Measurements from ENCODE around the gene SFMBT2. TPM values are rescaled to one million over a fixed set of nuclear protein-coding genes. Genes with fewer than 3 reads are reported as not detected.
"Not testable (repeated sequence)": the region's sequence is repeated elsewhere in the genome, so short reads cannot be mapped to it uniquely, and the experiment has no call there.

SFMBT2 gene
- total RNA-seq, 1 donor from 2014 or later, result 14.2 TPM

DNA sequence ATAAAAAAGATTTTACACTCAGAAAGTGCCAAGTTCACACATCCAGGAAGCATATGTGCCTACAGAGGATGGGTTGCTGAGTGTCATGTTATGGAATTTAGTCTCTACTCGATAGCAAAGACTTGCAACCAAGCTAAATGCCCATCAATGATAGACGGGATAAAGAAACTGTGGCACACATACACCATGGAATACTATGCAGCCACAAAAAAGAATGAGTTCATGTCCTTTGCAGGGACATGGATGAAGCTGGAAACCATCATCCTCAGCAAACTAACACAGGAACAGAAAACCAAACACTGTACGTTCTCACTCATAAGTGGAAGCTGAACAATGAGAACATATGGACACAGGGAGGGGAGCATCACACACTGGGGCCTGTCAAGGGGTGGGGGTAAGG lies 198.1 kb downstream of the SFMBT2 start:
- DNase-seq (ENCODE audit: low spot score); intact Hi-C loops (cut with DNase I): not testable (repeated sequence)

DNA sequence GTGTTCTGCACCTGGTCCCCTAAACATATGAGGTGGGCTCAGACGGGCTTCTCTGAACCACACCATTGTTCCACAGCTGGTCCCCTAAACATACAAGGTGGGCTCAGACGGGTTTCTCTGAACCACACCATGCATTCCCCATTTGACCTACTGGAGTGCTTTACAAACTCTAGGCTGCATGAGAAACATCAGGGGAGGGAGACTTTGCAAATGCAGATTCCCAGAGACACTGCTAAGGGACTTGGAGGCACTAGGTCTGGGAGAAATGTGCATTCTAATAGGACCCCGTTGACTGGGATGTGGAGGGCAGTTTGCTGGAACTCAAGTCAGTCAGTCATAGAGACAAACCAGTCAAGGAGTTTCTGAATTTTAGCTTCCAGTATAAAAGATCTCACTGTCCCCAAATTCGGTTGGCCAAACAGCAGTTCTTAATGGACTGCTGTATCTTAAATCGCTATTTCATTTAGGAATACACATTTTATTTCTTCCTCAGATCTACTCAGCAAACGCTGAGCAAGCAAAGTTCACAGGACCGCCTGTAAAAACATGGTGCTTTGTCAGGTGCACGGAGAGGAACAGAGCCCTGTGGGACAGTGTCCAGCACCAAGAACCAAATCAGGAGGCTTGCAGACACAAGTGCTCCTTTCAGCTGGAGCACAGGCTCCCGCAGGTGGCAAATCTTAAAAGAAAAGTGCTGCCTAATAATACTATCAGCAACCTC lies 198.8 kb downstream of the SFMBT2 start:
- intact Hi-C loops (cut with DNase I), result no loop called here
- no peak for DNase-seq (ENCODE audit: low spot score)

DNA sequence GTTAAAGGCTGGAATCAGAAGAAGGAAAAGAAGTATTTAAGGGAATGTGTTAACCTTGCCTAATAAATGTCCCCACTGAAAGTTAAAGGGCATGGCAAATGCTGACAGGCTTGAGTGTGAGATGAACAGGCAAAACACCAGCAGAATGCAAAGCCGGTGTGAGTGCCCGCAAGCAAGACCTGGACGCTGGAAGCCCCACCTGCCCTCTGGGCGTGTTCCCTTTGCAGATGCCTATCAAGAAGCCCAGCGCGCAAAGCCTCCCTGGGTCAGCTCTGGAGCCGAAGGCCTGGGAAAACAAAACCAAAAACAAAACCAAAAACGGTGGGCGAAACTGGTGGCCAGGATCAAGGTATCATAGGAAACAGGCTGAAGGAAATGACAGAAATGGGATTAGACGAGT lies 200.3 kb downstream of the SFMBT2 start:
- intact Hi-C loops (cut with DNase I), result no loop called here
- no peak for DNase-seq (ENCODE audit: low spot score)

DNA sequence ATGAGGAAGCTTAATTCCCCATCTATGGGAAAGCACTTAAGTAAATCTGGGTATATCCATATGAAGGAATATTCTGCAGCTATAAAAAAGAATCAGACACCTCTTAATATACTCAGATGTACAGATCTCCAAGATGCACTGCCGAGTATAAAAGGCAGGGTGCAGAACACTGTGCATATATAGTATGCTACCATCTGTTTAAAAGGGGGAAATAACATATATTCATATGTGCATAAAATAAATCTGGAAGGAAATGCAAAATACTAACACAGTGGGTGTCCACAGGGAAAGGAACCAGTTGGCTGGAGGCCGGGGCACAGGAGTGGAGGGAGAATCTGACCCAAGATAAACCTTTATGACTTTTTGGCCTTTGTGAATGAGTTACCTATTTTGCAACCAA lies 201.4 kb downstream of the SFMBT2 start:
- intact Hi-C loops (cut with DNase I), result no loop called here
- no peak for DNase-seq (ENCODE audit: low spot score)

DNA sequence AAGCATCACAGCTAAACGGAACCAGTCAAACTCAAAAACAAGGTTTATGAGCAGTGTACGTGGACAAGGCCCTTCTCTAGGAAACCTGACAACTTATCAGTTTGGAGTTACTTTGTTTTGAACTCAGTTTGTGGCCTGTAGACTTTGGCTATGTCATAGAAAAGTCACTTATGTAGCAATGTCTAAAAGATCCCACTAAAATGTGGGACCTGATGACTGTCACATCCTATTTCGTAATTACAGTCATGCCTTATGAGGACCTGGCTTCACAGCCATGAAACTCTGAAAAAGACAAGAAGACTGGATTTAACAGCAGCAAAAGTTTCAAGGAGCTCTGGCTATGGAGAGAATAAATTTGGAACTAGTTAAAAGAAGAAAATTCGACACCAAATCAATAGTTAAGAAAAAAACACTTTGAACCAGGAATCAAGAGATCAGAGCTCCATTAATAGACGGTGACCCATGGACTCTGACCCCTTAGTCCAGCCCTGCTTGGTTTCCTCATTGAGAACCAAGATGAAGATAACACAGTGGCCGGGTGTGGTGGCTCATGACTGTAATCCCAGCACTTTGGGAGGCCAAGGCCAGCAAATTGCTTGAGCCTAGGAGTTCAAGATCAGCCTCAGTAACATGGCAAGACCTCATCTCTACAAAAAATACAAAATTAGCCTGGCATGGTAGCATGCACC lies 204.3 kb downstream of the SFMBT2 start:
- intact Hi-C loops (cut with DNase I), result no loop called here
- no peak for DNase-seq (ENCODE audit: low spot score)

DNA sequence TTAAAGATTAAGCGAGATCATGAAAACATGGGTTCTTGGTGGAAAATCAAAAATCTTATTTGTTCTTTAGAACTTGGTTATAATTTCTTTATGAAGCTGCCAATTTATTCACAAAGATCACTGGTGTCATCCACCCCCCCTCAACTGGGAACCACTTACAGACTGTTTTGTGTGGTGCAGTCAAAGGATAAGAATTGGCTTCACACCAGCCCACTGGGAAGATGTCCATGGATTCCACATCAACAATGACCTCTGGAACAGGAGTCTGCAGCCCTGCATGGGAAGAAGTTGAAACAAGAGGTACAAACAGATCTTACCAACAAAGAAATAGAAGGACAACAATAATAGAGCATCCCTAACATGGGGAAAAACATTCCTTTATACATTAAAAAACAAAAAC lies 205.2 kb downstream of the SFMBT2 start:
- no peak for DNase-seq (ENCODE audit: low spot score)
- intact Hi-C loops (cut with DNase I), result no loop called here

DNA sequence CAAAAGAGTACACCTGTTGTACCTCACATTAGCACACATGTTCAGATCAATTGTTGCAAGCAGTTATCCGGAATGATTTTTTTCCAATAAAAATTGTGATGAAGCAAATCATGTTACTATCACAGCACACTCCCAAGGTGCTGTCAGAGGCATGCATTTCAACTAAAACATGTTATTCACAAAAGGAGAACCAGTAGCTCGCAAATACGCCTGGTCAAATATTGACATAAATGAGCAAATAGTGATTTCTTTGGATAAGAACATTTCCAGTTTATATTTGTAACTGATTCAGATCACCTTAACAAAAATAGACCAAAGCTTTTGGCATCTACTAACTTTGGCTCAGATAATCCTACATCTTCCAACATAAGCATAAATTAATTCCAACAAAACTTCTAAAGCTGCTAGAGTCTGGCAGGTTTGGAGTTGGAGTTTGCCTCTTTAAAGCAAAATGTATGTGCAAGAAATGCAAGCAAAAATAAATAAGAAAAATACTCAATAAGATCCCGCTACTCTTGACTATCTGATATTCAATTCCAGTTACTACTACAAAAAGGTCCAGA lies 208.0 kb downstream of the SFMBT2 start:
- intact Hi-C loops (cut with DNase I), result no loop called here
- no peak for DNase-seq (ENCODE audit: low spot score)

DNA sequence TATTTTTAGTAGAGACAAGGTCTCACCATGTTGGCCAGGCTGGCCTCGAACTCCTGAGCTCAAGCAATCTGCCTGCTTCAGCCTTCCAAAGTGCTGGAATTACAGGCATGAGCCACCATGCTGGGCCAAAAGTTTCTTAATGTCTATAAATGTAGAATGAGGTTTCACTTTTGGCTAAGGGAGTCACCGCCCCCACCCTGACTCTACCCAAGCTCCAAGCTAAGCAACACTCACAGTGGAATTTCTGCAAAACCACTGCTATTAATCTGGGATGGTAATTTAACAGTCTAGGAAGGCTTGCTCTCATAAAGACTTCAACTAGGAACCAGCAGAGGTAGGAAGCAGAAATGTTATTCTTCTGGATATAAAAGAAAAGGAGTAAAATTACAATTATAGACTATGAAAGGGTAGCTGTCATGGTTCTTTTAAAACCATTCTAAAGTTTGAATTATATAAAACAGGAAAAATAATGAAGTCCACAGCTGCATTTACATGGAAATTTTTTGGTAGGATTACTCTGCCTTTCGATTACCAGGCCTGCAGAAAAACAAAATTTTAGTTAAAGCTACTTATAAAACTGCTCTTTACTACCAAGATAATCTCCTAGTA lies 211.6 kb downstream of the SFMBT2 start:
- intact Hi-C loops (cut with DNase I), result no loop called here
- DNase-seq (ENCODE audit: low spot score), result no peak

DNA sequence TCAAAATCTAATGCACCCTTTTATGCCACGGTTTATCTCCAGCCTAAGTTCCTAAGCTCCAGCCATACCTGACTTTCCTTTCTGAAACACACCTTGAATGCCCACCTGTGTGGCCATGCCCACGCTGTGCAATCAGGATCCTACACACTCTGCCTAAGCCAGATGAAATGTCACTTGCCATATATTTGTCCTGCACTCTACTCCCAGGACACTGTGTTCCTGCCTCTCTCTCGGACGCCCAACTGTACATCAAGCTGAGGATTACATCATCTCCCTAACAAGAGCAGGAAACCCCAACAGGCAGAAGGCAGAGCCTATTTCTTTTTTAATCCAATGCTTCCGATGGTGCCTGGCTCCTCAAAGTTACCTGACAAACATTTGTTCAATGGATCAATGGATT lies 214.6 kb downstream of the SFMBT2 start:
- no peak for DNase-seq (ENCODE audit: low spot score)
- intact Hi-C loops (cut with DNase I), result no loop called here

DNA sequence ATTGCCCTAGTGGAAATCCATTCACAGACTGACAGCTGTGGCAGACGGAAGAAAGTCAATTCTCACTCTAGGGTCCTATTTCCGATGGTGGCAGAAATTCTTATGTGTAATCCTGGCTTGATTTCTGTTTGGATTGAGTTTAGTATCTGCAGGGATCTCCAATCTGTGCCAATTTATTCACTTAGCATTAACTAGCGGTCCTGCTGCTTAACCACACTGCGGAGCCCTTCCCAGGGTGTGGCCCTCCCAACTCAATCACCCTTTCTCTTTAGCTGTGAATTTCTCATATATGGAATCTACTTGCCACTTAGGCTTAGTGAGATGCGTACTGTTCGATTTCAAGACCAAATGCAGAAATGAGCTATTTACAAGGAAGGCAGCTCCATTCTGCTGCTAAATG lies 215.7 kb downstream of the SFMBT2 start:
- intact Hi-C loops (cut with DNase I), result no loop called here

DNA sequence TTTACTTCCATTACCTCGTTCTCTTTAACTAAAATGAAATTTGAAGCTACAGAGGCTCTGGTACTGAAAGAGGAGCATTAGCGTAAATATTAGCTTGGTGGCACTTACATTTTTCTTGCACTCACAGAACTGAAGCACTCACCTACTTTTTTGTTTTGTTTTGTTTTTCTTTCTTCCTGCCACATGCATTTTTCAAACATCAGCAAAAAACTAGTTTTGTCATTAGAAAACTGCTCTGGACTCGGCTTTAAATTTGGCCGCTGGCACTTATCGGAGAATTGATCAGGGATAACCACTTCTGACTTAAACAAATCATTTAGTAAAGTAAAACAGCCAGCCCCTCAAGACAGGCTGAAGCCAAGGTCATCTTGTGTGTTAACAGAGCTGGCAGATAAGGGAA lies 216.3 kb downstream of the SFMBT2 start:
- DNase-seq (ENCODE audit: low spot score), result no peak
- intact Hi-C loops (cut with DNase I), result no loop called here

More for the DNA sequence above, 215.7 kb downstream of the SFMBT2 start:
- no peak for DNase-seq (ENCODE audit: low spot score)

DNA sequence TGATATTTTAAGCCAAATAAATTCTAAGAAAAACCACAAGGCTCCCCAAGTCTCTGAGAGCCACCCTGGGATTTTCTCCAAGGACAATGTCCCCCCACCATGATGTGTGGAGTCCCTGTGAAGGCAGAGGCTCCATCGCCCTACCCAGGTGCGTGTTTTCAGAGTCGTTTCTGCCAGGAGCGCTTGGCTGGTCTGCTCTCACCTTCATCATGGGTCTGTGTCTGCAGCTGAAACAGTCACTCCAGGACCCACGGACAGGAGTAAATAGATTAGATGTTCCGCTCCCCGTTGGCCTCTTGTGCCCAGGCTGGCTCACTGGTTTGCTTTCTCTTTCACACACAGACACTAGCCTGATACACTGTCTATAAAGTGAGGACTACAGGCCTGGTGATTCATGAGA lies 217.5 kb downstream of the SFMBT2 start:
- intact Hi-C loops (cut with DNase I), result no loop called here
- DNase-seq (ENCODE audit: low spot score), result no peak

DNA sequence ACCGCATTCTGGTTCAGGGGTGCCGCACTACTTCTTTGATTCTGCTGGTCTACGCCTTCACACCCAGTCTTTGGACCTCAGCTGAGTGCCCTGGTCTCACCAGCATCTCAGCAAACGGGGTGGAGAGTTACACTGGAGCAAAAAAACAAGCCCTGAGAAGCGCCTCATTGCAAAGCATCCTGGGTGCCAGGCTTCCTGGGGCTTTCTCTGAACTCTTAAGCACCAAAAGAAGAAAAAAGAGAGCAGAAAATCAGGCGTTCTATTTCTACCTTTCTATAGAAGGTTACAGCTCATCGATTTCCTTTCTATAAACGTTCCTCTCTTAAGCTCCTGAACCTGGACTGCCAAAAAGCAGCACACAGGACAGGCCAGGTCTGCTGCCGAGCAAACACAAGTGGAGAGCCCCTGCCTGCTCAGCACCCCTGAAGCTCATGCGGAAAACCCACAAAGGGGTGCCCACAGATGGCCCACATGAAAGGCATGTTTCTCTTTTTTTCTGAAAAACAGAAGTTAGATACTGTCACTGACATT lies 217.9 kb downstream of the SFMBT2 start:
- intact Hi-C loops (cut with DNase I), result no loop called here

DNA sequence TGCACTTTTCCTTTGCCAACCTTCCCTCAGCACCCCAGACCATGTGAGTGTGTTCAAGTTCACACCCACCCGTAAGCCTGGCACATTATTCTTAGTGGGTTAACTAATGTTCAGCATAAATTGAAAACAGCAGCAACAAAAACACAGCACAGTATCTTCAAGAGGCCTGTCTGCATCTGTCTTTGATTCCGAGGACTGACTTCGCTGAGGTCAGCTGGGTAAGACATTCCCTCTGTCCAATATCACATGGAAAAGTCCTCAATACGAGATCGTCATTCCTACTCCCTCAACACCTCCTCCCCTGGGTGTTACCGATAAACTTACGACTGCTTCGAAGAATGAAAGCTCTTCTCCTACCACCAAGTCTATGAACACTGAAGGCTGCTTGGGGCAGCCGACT lies 218.8 kb downstream of the SFMBT2 start:
- intact Hi-C loops (cut with DNase I), result no loop called here
- no peak for DNase-seq (ENCODE audit: low spot score)

More for the DNA sequence above, 217.9 kb downstream of the SFMBT2 start:
- no peak for DNase-seq (ENCODE audit: low spot score)

DNA sequence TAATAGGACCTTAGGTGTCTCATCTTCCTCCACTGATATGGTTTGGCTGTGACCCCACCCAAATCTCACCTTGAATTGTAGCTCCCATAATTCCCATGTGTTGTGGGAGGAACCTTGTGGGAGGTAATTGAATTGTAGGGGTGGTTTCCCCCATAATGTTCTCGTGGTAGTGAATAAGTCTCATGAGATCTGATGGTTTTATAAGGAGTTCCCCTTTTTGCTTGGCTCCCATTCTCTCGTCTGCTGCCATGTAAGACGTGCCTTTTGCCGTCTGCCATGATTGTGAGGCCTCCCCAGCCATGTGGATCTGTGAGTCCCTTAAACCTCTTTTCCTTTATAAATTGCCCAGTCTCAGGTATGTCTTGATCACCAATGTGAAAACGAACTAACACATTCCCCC lies 220.1 kb downstream of the SFMBT2 start:
- DNase-seq (ENCODE audit: low spot score); intact Hi-C loops (cut with DNase I): not testable (repeated sequence)

DNA sequence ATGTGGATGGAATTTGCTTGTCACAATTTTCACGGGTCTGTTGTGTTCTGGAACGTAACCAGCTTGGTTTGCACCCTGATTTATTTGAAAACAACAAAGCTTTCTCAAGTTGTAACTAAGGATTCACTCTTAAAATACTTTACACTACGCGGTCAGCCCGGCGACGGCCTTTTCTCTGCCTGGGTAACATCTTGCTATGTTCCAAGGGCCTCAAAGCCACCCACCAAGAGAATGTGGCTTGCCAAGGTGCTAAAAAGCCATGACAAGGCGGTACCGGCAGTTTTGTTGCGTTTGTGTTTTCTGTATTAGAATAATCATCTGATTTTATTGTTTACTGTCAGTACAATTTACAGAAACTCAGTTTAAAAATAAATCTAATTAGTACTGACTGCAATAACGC lies 220.9 kb downstream of the SFMBT2 start:
- DNase-seq (ENCODE audit: low spot score), result no peak
- intact Hi-C loops (cut with DNase I), result no loop called here

DNA sequence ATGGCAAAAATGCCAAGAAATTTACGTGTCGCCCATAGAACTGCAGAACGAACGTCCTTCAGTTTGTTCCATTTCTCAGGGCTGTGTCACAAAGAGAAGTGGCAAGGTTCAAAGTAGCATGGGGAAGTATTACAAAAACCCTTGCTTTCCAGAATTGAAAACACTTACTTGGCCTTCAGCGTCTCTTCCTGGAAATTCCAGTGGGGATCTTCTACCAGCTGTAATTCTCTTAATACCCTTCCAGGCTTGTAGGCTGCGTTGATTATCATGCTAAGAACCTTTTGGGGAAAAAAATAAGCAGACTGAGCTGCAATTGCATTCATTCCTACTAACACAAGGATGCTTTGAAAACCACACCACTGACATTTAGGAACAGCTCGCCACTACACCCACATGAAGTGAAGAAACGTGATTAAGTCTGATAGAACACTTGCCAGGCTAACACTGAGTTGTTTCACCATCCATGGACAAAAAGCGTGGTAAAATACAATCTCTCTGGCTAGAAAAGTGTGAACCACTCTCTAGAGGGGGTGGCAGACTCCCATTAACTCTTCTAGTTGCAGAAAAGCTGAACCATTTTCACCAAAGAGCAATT lies 222.3 kb downstream of the SFMBT2 start:
- intact Hi-C loops (cut with DNase I), result no loop called here
- DNase-seq (ENCODE audit: low spot score), result no peak

DNA sequence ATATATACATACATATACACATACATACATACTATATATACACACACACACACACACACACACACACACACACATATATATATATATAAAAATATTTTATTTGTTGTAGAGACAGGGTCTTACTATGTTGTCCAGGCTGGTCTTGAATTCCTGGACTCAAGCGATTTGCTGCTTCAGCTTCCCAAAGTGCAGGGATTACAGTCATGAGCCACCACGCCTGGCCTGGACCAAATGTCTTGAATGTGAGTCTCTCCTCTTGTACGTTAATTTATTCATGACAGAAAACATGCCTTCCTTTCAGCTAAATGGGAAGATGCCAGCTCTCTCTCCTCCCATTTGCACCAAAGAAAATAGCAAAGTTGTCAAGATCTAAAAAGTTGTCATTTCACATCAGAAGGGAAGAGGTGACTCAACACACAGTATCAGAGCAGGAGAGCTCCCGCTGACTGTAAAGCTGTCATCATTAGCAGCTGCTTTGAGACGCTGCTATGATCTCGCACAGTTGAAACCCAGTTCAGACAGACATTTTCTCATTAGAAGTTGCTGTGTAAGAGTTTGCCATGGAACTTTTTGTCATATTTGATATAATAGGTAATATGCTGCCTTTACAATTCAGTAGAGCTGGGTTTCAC lies 224.3 kb downstream of the SFMBT2 start:
- intact Hi-C loops (cut with DNase I), result no loop called here

DNA sequence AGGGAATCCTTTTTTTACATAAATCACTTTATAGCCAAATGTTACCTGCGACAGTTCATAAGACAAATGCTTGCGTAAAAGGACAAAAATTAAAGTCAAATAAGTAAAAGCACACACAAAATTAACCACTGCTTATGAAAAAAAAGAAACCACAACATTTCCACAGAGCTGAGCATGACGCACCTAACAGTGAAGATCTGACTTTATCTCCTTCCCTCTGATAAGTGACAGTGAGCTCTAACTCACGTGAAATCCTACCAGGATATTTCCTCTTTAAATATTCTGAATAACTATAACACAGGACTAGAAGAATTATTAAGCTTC lies 225.5 kb downstream of the SFMBT2 start:
- no peak for DNase-seq (ENCODE audit: low spot score)
- intact Hi-C loops (cut with DNase I), result no loop called here

More for the DNA sequence above, 224.3 kb downstream of the SFMBT2 start:
- DNase-seq (ENCODE audit: low spot score), result no peak

Data from cardiac septum (tissue), 1 donor.